Endothelial cell (in vitro differentiated cells): ENCODE results near the gene PCED1B. TPM values are rescaled to one million over a fixed set of nuclear protein-coding genes. Genes with fewer than 3 reads are reported as not detected.

Experiments used
- DNase-seq: peaks from one replicate; pipeline ENCODE4 v3.0.0; 2021; ENCODE audit warnings: low spot score
- H3K27ac Mint-ChIP-seq: one replicate; pipeline ENCODE4 v1.8.0; 2021; ENCODE audit warnings: mixed read lengths, inconsistent platforms; ENCODE audit not compliant: unreplicated experiment
- H3K27me3 Mint-ChIP-seq: one replicate; pipeline ENCODE4 v1.8.0; 2021; ENCODE audit warnings: mild to moderate bottlenecking, moderate library complexity, mixed read lengths, inconsistent platforms; ENCODE audit not compliant: unreplicated experiment
- H3K36me3 Mint-ChIP-seq: one replicate; pipeline ENCODE4 v1.8.0; 2021; ENCODE audit warnings: mild to moderate bottlenecking, low read depth, mixed read lengths, inconsistent platforms; ENCODE audit not compliant: unreplicated experiment
- H3K4me1 Mint-ChIP-seq: one replicate; pipeline ENCODE4 v1.8.0; 2021; ENCODE audit warnings: mild to moderate bottlenecking, mixed read lengths, inconsistent platforms; ENCODE audit not compliant: unreplicated experiment
- H3K4me3 Mint-ChIP-seq: one replicate; pipeline ENCODE4 v1.8.0; 2021; ENCODE audit warnings: mild to moderate bottlenecking, mixed read lengths, inconsistent platforms; ENCODE audit not compliant: unreplicated experiment
- H3K9me3 Mint-ChIP-seq: one replicate; pipeline ENCODE4 v1.8.0; 2021; ENCODE audit warnings: mixed read lengths, inconsistent platforms; ENCODE audit not compliant: unreplicated experiment
- CTCF ChIP-seq: fragments of 200-600 bp; sonication (generic); IDR thresholded peaks from one replicate; pipeline ENCODE4 v1.5.0; 2021; ENCODE audit warnings: antibody characterized with exemption; ENCODE audit not compliant: unreplicated experiment
- total RNA-seq: library from RNA; stranded (reverse); fragmentation: NEBNext Ultra II Directional; extraction: Animal tissue kit (Norgen Biotek cat#: 25700); gene quantifications from one replicate; pipeline ENCODE4 v1.2.1, GENCODE V29; 2021; ENCODE audit not compliant: unreplicated experiment

Gene PCED1B
- total RNA-seq, 1 donor from 2014 or later: 9.7 TPM

GRCh38 chr12:47149146-47149545 is 69.7 kb downstream of the PCED1B start:
- peaks cover 12% of the 10 kb centered on the region for H3K4me1 Mint-ChIP-seq
- no peak for TF ChIP-seq CTCF
- H3K4me3 Mint-ChIP-seq: no peak overlapping the region
- peaks cover 7% of the 10 kb centered on the region for H3K36me3 Mint-ChIP-seq
- no peaks in the 10 kb centered on the region for H3K9me3 Mint-ChIP-seq
- H3K27me3 Mint-ChIP-seq: peaks cover 3% of the 10 kb centered on the region
- H3K27ac Mint-ChIP-seq: no peak overlapping the region
- no peak for DNase-seq

GRCh38 chr12:47152095-47152494 is 72.7 kb downstream of the PCED1B start:
- Mint-ChIP-seq H3K4me1 (peaks cover 17% of the 10 kb centered on the region), H3K4me3 (no peak overlapping the region), H3K9me3 (no peaks in the 10 kb centered on the region), H3K36me3 (peaks cover 7% of the 10 kb centered on the region), H3K27me3 (peaks cover 1% of the 10 kb centered on the region), H3K27ac (no peak overlapping the region)
- TF ChIP-seq CTCF: no peak
- no peak for DNase-seq

- H3K9me3 Mint-ChIP-seq: no peaks in the 10 kb centered on the region
- H3K4me3 Mint-ChIP-seq: no peak overlapping the region
- H3K27me3 Mint-ChIP-seq: peaks cover 2% of the 10 kb centered on the region
- no peak for TF ChIP-seq CTCF
- H3K4me1 Mint-ChIP-seq: peaks cover 5% of the 10 kb centered on the region
- no peak for DNase-seq
- H3K36me3 Mint-ChIP-seq: peaks cover 9% of the 10 kb centered on the region
- peak overlapping the region; percentile 33 for H3K27ac Mint-ChIP-seq
Measured at GRCh38 chr12:47155457-47156166, 76.2 kb downstream of the PCED1B start.

- H3K4me3 Mint-ChIP-seq: no peak overlapping the region
- peaks cover 7% of the 10 kb centered on the region for H3K36me3 Mint-ChIP-seq
- no peaks in the 10 kb centered on the region for H3K9me3 Mint-ChIP-seq
- TF ChIP-seq CTCF: no peak
- H3K27me3 Mint-ChIP-seq: peaks cover 2% of the 10 kb centered on the region
- no peak for DNase-seq
- H3K4me1 Mint-ChIP-seq: peaks cover 5% of the 10 kb centered on the region
- peak overlapping the region; percentile 74 for H3K27ac Mint-ChIP-seq
Measured at GRCh38 chr12:47156167-47156736, 76.8 kb downstream of the PCED1B start.

GRCh38 chr12:47158792-47159191 is 79.4 kb downstream of the PCED1B start:
- Mint-ChIP-seq H3K36me3 (peaks cover 4% of the 10 kb centered on the region), H3K27me3 (peaks cover 2% of the 10 kb centered on the region), H3K27ac (no peak overlapping the region), H3K4me1 (peaks cover 5% of the 10 kb centered on the region), H3K4me3 (no peak overlapping the region), H3K9me3 (no peaks in the 10 kb centered on the region)
- no peak for TF ChIP-seq CTCF
- no peak for DNase-seq
